HL-60 (cell line): ENCODE results near the gene C1QTNF9.

ENCODE experiments used
- DNase-seq, 2 experiments: peaks; one replicate each; pipeline ENCODE4 v3.0.0-alpha.2; 2010 to 2020; ENCODE audit warnings: low read depth in 1 of 2, low spot score in 1 of 2
- H3K27ac ChIP-seq: fragments of 250-450 bp; sonication (Bioruptor Pico); replicated peaks from 2 replicates; pipeline ENCODE4 v1.5.1; 2020; ENCODE audit warnings: mild to moderate bottlenecking, moderate library complexity
- H3K27me3 ChIP-seq: fragments of 250-450 bp; sonication (Bioruptor Pico); 2 replicates; pipeline ENCODE4 v1.5.1; 2021; ENCODE audit warnings: mild to moderate bottlenecking, moderate library complexity; ENCODE audit not compliant: insufficient read depth, poor library complexity, severe bottlenecking
- H3K4me3 ChIP-seq: replicated peaks from 2 replicates; pipeline ENCODE4 v1.5.1; 2011; ENCODE audit warnings: mild to moderate bottlenecking, control low read depth, low read length; ENCODE audit not compliant: insufficient read depth
- GABPA ChIP-seq: IDR thresholded peaks from 2 replicates; pipeline ENCODE4 v1.6.1; 2012; ENCODE audit warnings: low read depth
- POLR2AphosphoS5 ChIP-seq: IDR thresholded peaks from 2 replicates; pipeline ENCODE4 v1.6.1; 2012; ENCODE audit warnings: low read depth
- REST ChIP-seq: IDR thresholded peaks from 2 replicates; pipeline ENCODE4 v1.6.1; 2012; ENCODE audit warnings: low read depth; ENCODE audit not compliant: insufficient replicate concordance
- SPI1 ChIP-seq: IDR thresholded peaks from 2 replicates; pipeline ENCODE4 v1.6.1; 2012; ENCODE audit warnings: low read depth, mild to moderate bottlenecking, borderline replicate concordance
- TF ChIP-seq, protein P1 (sequence below): IDR thresholded peaks from one replicate; pipeline ENCODE4 v1.5.1; 2011; ENCODE audit warnings: low read length, control low read depth, inconsistent platforms; ENCODE audit not compliant: insufficient read depth

C1QTNF9 gene

DNA sequence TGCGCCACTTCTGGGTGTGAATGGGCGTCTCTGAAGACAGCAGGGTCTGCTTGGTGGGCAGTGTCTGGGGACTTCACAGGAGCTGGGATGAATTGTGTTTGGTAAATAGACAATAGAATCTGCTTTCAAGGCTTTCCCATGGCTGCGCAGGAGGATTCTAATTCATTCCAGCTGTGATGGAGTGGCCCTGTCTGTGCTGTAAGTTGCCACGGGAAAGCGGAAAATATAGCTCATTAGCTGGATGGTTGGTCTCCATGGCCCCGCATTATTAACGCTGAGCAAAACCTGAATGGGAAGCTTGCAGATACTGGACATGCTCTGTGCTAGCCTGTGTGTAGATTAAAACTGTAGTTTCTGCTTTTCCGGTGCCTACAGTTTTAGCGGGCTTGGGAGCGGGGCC, 15.6 kb upstream of the C1QTNF9 start:
- TF ChIP-seq GABPA (no peak), REST (no peak), POLR2AphosphoS5 (no peak), SPI1 (no peak)
- TF ChIP-seq, protein P1, sequence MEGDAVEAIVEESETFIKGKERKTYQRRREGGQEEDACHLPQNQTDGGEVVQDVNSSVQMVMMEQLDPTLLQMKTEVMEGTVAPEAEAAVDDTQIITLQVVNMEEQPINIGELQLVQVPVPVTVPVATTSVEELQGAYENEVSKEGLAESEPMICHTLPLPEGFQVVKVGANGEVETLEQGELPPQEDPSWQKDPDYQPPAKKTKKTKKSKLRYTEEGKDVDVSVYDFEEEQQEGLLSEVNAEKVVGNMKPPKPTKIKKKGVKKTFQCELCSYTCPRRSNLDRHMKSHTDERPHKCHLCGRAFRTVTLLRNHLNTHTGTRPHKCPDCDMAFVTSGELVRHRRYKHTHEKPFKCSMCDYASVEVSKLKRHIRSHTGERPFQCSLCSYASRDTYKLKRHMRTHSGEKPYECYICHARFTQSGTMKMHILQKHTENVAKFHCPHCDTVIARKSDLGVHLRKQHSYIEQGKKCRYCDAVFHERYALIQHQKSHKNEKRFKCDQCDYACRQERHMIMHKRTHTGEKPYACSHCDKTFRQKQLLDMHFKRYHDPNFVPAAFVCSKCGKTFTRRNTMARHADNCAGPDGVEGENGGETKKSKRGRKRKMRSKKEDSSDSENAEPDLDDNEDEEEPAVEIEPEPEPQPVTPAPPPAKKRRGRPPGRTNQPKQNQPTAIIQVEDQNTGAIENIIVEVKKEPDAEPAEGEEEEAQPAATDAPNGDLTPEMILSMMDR, result no peak
- DNase-seq, result no peak
- no peaks in the 10 kb centered on the region for H3K27me3 ChIP-seq
- H3K27ac ChIP-seq, result no peak overlapping the region
- H3K4me3 ChIP-seq, result no peak overlapping the region

GRCh38 chr13:24299488-24300114, 9.8 kb upstream of the C1QTNF9 start:
- TF ChIP-seq GABPA (no peak), SPI1 (no peak), REST (no peak), POLR2AphosphoS5 (no peak)
- TF ChIP-seq, protein P1, result no peak
- DNase-seq, result no peak
- H3K27me3 ChIP-seq, result no peaks in the 10 kb centered on the region
- H3K4me3 ChIP-seq, result no peak overlapping the region
- H3K27ac ChIP-seq, result no peak overlapping the region

GRCh38 chr13:24301434-24301833, 7.9 kb upstream of the C1QTNF9 start:
- no peak overlapping the region for H3K27ac ChIP-seq
- DNase-seq, result no peak
- TF ChIP-seq, protein P1, result no peak
- TF ChIP-seq SPI1, result no peak
- no peak for TF ChIP-seq POLR2AphosphoS5
- no peak for TF ChIP-seq REST
- TF ChIP-seq GABPA, result no peak
- no peak overlapping the region for H3K4me3 ChIP-seq
- H3K27me3 ChIP-seq, result no peaks in the 10 kb centered on the region
